GM12878 (cell line): ENCODE measurements around the gene WWTR1. TPM values are rescaled to one million over a fixed set of nuclear protein-coding genes. Genes with fewer than 3 reads are reported as not detected.

Experiments used
- ATF7 ChIP-seq: fragments of 450-650 bp; IDR thresholded peaks from 2 replicates; pipeline ENCODE4 v1.6.1; 2016; ENCODE audit warnings: low read depth, mild to moderate bottlenecking
- BCLAF1 ChIP-seq: fragments of 450-650 bp; IDR thresholded peaks from 2 replicates; pipeline ENCODE4 v1.6.1; 2017; ENCODE audit warnings: antibody characterized with exemption, mild to moderate bottlenecking, moderate library complexity
- BHLHE40 ChIP-seq, 2 experiments: fragments of 450-650 bp in 1 of 2; IDR thresholded peaks; 2 replicates each; pipeline ENCODE4 v1.6.1; 2011 to 2017; ENCODE audit warnings: low read depth in 2 of 2, borderline replicate concordance in 1 of 2, improper control_type of control experiment in 1 of 2, low read length in 1 of 2, mild to moderate bottlenecking in 1 of 2
- BRCA1 ChIP-seq: IDR thresholded peaks from 2 replicates; pipeline ENCODE4 v1.6.1; 2011; ENCODE audit warnings: low read depth, low read length, improper control_type of control experiment
- CBFB ChIP-seq: IDR thresholded peaks from 2 replicates; pipeline ENCODE4 v1.6.1; 2016; ENCODE audit warnings: antibody characterized with exemption, low read depth
- CBX5 ChIP-seq: sonication (generic); IDR thresholded peaks from 2 replicates; pipeline ENCODE4 v1.6.1; 2016; ENCODE audit warnings: low read depth, moderate library complexity, mild to moderate bottlenecking, inconsistent platforms
- CHD2 ChIP-seq: IDR thresholded peaks from 2 replicates; pipeline ENCODE4 v1.6.1; 2011; ENCODE audit warnings: low read depth, low read length, improper control_type of control experiment, borderline replicate concordance
- CHD4 ChIP-seq: fragments of 200-600 bp; sonication (generic); IDR thresholded peaks from 2 replicates; pipeline ENCODE4 v1.6.1; 2016; ENCODE audit warnings: mild to moderate bottlenecking
- CREB1 ChIP-seq: IDR thresholded peaks from 2 replicates; pipeline ENCODE4 v1.6.1; 2012; ENCODE audit warnings: low read depth, mild to moderate bottlenecking, inconsistent platforms
- DPF2 ChIP-seq: fragments of 450-650 bp; IDR thresholded peaks from 2 replicates; pipeline ENCODE4 v1.6.1; 2017; ENCODE audit warnings: mild to moderate bottlenecking
- EED ChIP-seq: sonication (generic); IDR thresholded peaks from 2 replicates; pipeline ENCODE4 v1.6.1; 2016; ENCODE audit warnings: antibody characterized with exemption, low read depth
- EP300 ChIP-seq, 2 experiments: fragments of 150-350 bp in 1 of 2; IDR thresholded peaks; 2 replicates each; pipeline ENCODE4 v1.6.1; 2011 to 2012; ENCODE audit warnings: low read depth in 2 of 2, low read length in 2 of 2, borderline replicate concordance in 1 of 2, improper control_type of control experiment in 1 of 2, inconsistent platforms in 1 of 2; ENCODE audit not compliant: control insufficient read depth in 1 of 2
- IKZF2 ChIP-seq, 2 experiments: fragments of 450-650 bp; IDR thresholded peaks; 2 replicates each; pipeline ENCODE4 v1.6.1; 2017; ENCODE audit warnings: mild to moderate bottlenecking in 2 of 2, moderate library complexity in 2 of 2
- KDM1A ChIP-seq: fragments of 200-600 bp; sonication (generic); IDR thresholded peaks from 2 replicates; pipeline ENCODE4 v1.6.1; 2016; ENCODE audit warnings: borderline replicate concordance
- MEF2B ChIP-seq: fragments of 450-650 bp; IDR thresholded peaks from 2 replicates; pipeline ENCODE4 v1.6.1; 2018; ENCODE audit warnings: mild to moderate bottlenecking, moderate library complexity; ENCODE audit not compliant: partially characterized antibody, poor library complexity, severe bottlenecking
- MYC ChIP-seq: IDR thresholded peaks from 2 replicates; pipeline ENCODE4 v1.6.1; 2011; ENCODE audit warnings: mild to moderate bottlenecking, low read length, moderate library complexity, inconsistent platforms; ENCODE audit not compliant: insufficient read depth, insufficient replicate concordance, insufficient read length, severe bottlenecking
- NFIC ChIP-seq: IDR thresholded peaks from 2 replicates; pipeline ENCODE4 v1.6.1; 2012; ENCODE audit warnings: low read depth, mild to moderate bottlenecking, inconsistent platforms, low read length, moderate library complexity
- NR2F1 ChIP-seq: fragments of 450-650 bp; conservative IDR thresholded peaks from 2 replicates; pipeline ENCODE4 v1.6.1; 2017; ENCODE audit warnings: mild to moderate bottlenecking
- PAX5 ChIP-seq: IDR thresholded peaks from 2 replicates; pipeline ENCODE4 v1.6.1; 2011; ENCODE audit warnings: low read depth, low read length, borderline replicate concordance
- PAX8 ChIP-seq: fragments of 450-650 bp; IDR thresholded peaks from 2 replicates; pipeline ENCODE4 v1.6.1; 2017; ENCODE audit warnings: mild to moderate bottlenecking, moderate library complexity
- RAD21 ChIP-seq: IDR thresholded peaks from 2 replicates; pipeline ENCODE4 v1.6.1; 2011; ENCODE audit warnings: mild to moderate bottlenecking, low read depth, low read length, moderate library complexity; ENCODE audit not compliant: insufficient read depth
- RAD51 ChIP-seq: fragments of 450-650 bp; IDR thresholded peaks from 2 replicates; pipeline ENCODE4 v1.6.1; 2016; ENCODE audit warnings: moderate library complexity, mild to moderate bottlenecking, inconsistent platforms
- SMC3 ChIP-seq: IDR thresholded peaks from 2 replicates; pipeline ENCODE4 v1.6.1; 2011; ENCODE audit warnings: low read length, improper control_type of control experiment, borderline replicate concordance
- SP1 ChIP-seq: IDR thresholded peaks from one replicate; pipeline ENCODE4 v1.6.1; 2011; ENCODE audit warnings: low read depth, low read length
- SUPT20H ChIP-seq: IDR thresholded peaks from 2 replicates; pipeline ENCODE4 v1.6.1; 2011; ENCODE audit warnings: low read depth, mild to moderate bottlenecking, low read length, moderate library complexity, borderline replicate concordance; ENCODE audit not compliant: control insufficient read depth
- TARDBP ChIP-seq: IDR thresholded peaks from 2 replicates; pipeline ENCODE4 v1.6.1; 2016; ENCODE audit warnings: borderline replicate concordance
- ZNF207 ChIP-seq: fragments of 450-650 bp; IDR thresholded peaks from 2 replicates; pipeline ENCODE4 v1.6.1; 2014; ENCODE audit warnings: antibody characterized with exemption, mild to moderate bottlenecking, borderline replicate concordance
- ZNF217 ChIP-seq: fragments of 450-650 bp; IDR thresholded peaks from 2 replicates; pipeline ENCODE4 v1.6.1; 2017; ENCODE audit warnings: antibody characterized with exemption, mild to moderate bottlenecking
- ZNF384 ChIP-seq: IDR thresholded peaks from 2 replicates; pipeline ENCODE4 v1.6.1; 2012; ENCODE audit warnings: low read depth, mild to moderate bottlenecking, low read length, improper control_type of control experiment, borderline replicate concordance
- polyA plus RNA-seq, 11 experiments: library from polyadenylated mRNA; depleted of rRNA in 4 of 11; unstranded in 6 of 11; stranded (reverse) in 5 of 11; fragments of >200 nt; fragmentation: Nextera tagmentation in 4 of 11; fragmentation: Illumina TruSeq in 1 of 11; extraction: Ambion mirVana in 4 of 11; extraction: Trizol in 1 of 11; gene quantifications; 1 replicate in 1 of 11; 2 replicates in 10 of 11; pipeline versions ENCODE4 v1.2.1 to v1.2.3, GENCODE V29; 2011 to 2016; ENCODE audit warnings: inconsistent platforms in 2 of 11, missing spikeins in 2 of 11, low read depth in 1 of 11
- total RNA-seq, 4 experiments: library from RNA; depleted of rRNA in 3 of 4; stranded (reverse); fragments of >200 nt in 3 of 4; fragmentation: Illumina TruSeq in 1 of 4; extraction: Trizol in 1 of 4; gene quantifications; 2 replicates each; pipeline versions ENCODE4 v1.2.1 to v1.2.3, GENCODE V29; 2013 to 2021
- TF ChIP-seq, protein P1 (sequence below): IDR thresholded peaks from 2 replicates; pipeline ENCODE4 v1.6.1; 2012; ENCODE audit warnings: low read length, inconsistent platforms

The WWTR1 gene
- total and polyA plus RNA-seq, 10 of the 15 experiments (the other 5 are each of a cell fraction or from before 2014, with no cell fraction given) = 2.5 to 18.5 (median 5.8) TPM

DNA sequence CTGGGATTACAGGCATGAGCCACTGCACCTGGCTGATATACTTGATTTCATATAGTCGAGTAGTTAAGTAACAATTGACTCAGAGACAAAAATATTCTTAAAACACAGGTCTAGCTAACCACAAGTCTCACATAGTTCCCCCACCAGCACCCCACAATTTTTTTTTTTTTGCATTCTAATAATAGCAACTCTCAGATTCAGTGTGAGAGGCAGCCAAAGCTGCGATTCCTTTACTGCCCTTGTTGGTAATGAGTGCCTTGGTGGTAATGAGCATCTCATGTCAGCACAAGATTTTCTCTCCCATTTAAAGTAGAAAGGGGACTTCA lies 72.5 kb downstream of the WWTR1 start (continued):
- TF ChIP-seq, protein P1, sequence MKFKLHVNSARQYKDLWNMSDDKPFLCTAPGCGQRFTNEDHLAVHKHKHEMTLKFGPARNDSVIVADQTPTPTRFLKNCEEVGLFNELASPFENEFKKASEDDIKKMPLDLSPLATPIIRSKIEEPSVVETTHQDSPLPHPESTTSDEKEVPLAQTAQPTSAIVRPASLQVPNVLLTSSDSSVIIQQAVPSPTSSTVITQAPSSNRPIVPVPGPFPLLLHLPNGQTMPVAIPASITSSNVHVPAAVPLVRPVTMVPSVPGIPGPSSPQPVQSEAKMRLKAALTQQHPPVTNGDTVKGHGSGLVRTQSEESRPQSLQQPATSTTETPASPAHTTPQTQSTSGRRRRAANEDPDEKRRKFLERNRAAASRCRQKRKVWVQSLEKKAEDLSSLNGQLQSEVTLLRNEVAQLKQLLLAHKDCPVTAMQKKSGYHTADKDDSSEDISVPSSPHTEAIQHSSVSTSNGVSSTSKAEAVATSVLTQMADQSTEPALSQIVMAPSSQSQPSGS = peak; percentile 90
- TF ChIP-seq CBX5 (peak; percentile 80), CHD2 (peak; percentile 37; the same call in 1 of the 2 replicates), MYC (no peak), ZNF384 (peak; percentile 99), ZNF217 (peak; percentile 96; the same call in 1 of the 2 replicates), SMC3 (peak; percentile 31; the same call in 1 of the 2 replicates), KDM1A (no peak), SP1 (peak; percentile 51), BHLHE40 (IDR thresholded peaks at IDR 0.05; ENCODE audit: borderline replicate concordance in 1 of 2, low read depth in 2 of 2, low read length in 1 of 2) (peak; percentile 70 to 93; a peak in 3 of 4 replicates), CREB1 (peak; percentile 46; the same call in 1 of the 2 replicates), PAX8 (no peak), SUPT20H (no peak), DPF2 (peak; percentile 57; the same call in 1 of the 2 replicates), TARDBP (peak; percentile 17; the same call in 1 of the 2 replicates), RAD21 (peak; percentile 44), BCLAF1 (no peak), EED (peak; percentile 59; the same call in 1 of the 2 replicates), CBFB (peak; percentile 87; the same call in 1 of the 2 replicates), RAD51 (0 out of 2 replicates have a peak, but pooled peaks have one; percentile 40), BRCA1 (no peak), MEF2B (peak; percentile 97), ZNF207 (0 out of 2 replicates have a peak, but pooled peaks have one; percentile 70), PAX5 (peak; percentile 59; the same call in 1 of the 2 replicates), CHD4 (0 out of 2 replicates have a peak, but pooled peaks have one; percentile 79), EP300 (IDR thresholded peaks at IDR 0.05; ENCODE audit: borderline replicate concordance in 1 of 2, control insufficient read depth in 1 of 2, low read depth in 2 of 2, low read length in 2 of 2) (peak; percentile 46 to 93; a peak in 3 of 4 replicates), NFIC (peak; percentile 96), ATF7 (peak; percentile 88), IKZF2 (IDR thresholded peaks at IDR 0.05) (peak; percentile 87 to 93), NR2F1 (peak; percentile 95; the same call in 1 of the 2 replicates)
